ENCODE measurements around the gene POU2AF3. TPM values are rescaled to one million over a fixed set of nuclear protein-coding genes. Genes with fewer than 3 reads are reported as not detected.

The POU2AF3 gene
- total and polyA plus RNA-seq, 2 of the 4 experiments (the other 2 are of a cell fraction): 0.17 TPM; not detected in 1

DNA sequence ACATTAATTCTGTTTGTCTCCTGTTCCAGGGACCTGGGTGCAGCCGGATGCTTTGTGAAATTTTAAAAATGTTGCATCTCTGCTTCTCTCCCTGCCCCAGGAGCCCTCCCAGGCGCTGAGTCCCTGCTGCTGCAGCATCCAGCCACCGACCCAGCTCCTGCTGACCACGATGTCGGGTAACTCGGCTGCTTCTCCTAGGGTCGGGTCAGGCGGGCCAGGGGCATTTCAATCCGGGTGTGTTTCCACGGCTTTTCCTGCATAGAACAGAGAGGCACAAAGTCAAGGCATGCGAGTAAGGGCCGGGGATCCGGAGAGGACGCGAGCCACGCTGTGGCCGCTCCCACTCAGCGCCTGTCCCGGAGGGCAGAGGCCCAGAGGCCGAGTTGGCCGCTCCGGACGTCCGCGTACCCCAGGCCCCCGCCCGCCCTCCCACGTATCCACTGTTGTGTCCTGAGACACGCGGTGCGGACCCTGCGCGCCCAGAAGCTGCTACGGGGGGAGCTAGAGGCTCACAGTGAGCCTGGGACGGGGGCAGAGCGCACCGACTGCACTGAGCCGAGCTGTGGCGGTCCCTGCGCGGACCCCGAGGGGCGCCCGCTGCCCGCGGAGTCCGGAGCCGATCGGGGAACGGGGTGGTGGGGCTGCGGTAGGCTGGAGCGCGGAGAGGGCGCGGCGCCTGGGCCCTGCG lies at the start of gene POU2AF3 (continued):
- TF ChIP-seq RFX5 (IDR thresholded peaks at IDR 0.05; ENCODE audit: low read depth, low read length) (no peak), CHD1 (IDR thresholded peaks at IDR 0.05; ENCODE audit: low read depth, low read length) (no peak), MAFK (IDR thresholded peaks at IDR 0.05; ENCODE audit: low read depth, low read length) (no peak)

DNA sequence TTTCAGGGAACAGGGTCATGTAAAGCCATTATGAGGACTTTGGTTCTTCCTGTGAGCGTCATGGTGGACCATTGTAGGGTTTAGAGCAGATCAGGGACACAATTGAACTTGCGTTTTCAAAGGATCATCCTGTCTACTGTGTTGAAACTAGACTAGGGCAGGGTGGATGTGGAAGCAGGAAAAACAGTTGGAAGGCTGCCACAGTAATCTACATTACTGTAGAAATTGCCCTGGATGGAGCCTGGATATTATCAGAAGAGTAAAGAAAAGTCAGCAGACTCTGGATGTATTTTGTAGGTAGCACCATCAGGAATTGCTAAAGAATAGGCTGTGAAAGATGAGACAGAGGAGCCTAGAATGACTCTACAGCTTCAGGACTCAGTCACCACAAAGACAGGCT lies 47.4 kb upstream of the POU2AF3 start:
- Histone ChIP-seq H3K56ac (ENCODE audit: extremely low read depth, insufficient read depth, low read length) (no peak overlapping the region), H3K4me1 (ENCODE audit: control insufficient read depth, insufficient read depth, low read length) (no peaks in the 10 kb centered on the region), H3K9me1 (ENCODE audit: insufficient read depth, low read length) (no peaks in the 10 kb centered on the region), H2BK20ac (ENCODE audit: low read depth, low read length) (no peak overlapping the region), H4K20me1 (ENCODE audit: insufficient read depth, low read length) (no peaks in the 10 kb centered on the region), H2AK9ac (replicated peaks; ENCODE audit: low read depth, low read length, poor library complexity) (no peak overlapping the region), H4K91ac (ENCODE audit: insufficient read depth, low read depth, low read length) (no peak overlapping the region), H3K4me2 (ENCODE audit: low read depth, low read length) (no peak overlapping the region), H3K23ac (ENCODE audit: low read depth, low read length) (no peak overlapping the region), H3K79me1 (ENCODE audit: low read depth in 1 of 2, low read length in 2 of 2) (no peaks in the 10 kb centered on the region), H3K4ac (ENCODE audit: low read depth, low read length) (no peak overlapping the region), H3K36me3 (ENCODE audit: control insufficient read depth, insufficient read depth, low read length) (no peaks in the 10 kb centered on the region), H3K27ac (ENCODE audit: insufficient read depth, low read length) (no peak overlapping the region), H3K27me3 (ENCODE audit: control insufficient read depth, insufficient read depth, low read length) (peaks cover 42% of the 10 kb centered on the region), H2AK5ac (ENCODE audit: low read depth, low read length) (no peak overlapping the region), H3K4me3 (ENCODE audit: insufficient read depth, low read depth, low read length) (no peak overlapping the region), H3K18ac (ENCODE audit: low read depth, low read length) (no peak overlapping the region), H2BK5ac (ENCODE audit: low read depth, low read length, poor library complexity, severe bottlenecking) (no peak overlapping the region), H2BK120ac (ENCODE audit: low read depth, low read length) (no peak overlapping the region), H4K8ac (ENCODE audit: low read depth in 2 of 2, low read length in 2 of 2) (no peak overlapping the region), H2BK15ac (ENCODE audit: low read depth, low read length) (no peak overlapping the region), H3K9ac (ENCODE audit: low read depth, low read length) (no peak overlapping the region), H4K5ac (ENCODE audit: low read depth, low read length) (no peak overlapping the region), H2AFZ (replicated peaks; ENCODE audit: low read length, poor library complexity) (no peak overlapping the region), H3K14ac (replicated peaks; ENCODE audit: low read depth, low read length) (no peak overlapping the region), H3K9me3 (ENCODE audit: control insufficient read depth, insufficient read depth, low read length) (no peaks in the 10 kb centered on the region)
- dilution Hi-C loops (cut with HindIII; ENCODE audit: low sequenced_read_pairs, unreplicated experiment) (no loop called here), intact Hi-C loops (cut with micrococcal nuclease) (no loop called here), in situ Hi-C loops (cut with MboI; ENCODE audit: low sequenced_read_pairs) (no loop called here)
- no peak for DNase-seq
- WGBS, 2 experiments (ENCODE audit: extremely low coverage in 2 of 2, insufficient read length in 1 of 2): no CpG with 5 or more reads among the region's 2 CpGs
- CTCF ChIA-PET: no interaction called here
- no TSS peak for BruUV-seq (replicated peaks)
- POLR2A ChIA-PET (ENCODE audit: unreplicated experiment): no interaction called here
- ATAC-seq (ENCODE audit: low read depth): no peak
- TF ChIP-seq FOS (IDR thresholded peaks at IDR 0.05; ENCODE audit: low read depth, low read length) (no peak), BHLHE40 (IDR thresholded peaks at IDR 0.05; ENCODE audit: low read depth, low read length) (no peak), RFX5 (IDR thresholded peaks at IDR 0.05; ENCODE audit: low read depth, low read length) (no peak), SMC3 (IDR thresholded peaks at IDR 0.05; ENCODE audit: low read depth, low read length) (no peak), RAD21 (IDR thresholded peaks at IDR 0.05; ENCODE audit: low read length) (no peak), MAZ (IDR thresholded peaks at IDR 0.05; ENCODE audit: borderline replicate concordance, low read depth, low read length) (no peak), RCOR1 (IDR thresholded peaks at IDR 0.05; ENCODE audit: insufficient replicate concordance, low read length) (no peak), CEBPB (IDR thresholded peaks at IDR 0.05; ENCODE audit: low read depth, low read length) (no peak), NFE2L2 (IDR thresholded peaks at IDR 0.05; ENCODE audit: low read depth, low read length) (no peak), POLR2A (IDR thresholded peaks at IDR 0.05; ENCODE audit: low read depth, low read length) (no peak)
- TF ChIP-seq, protein P1, sequence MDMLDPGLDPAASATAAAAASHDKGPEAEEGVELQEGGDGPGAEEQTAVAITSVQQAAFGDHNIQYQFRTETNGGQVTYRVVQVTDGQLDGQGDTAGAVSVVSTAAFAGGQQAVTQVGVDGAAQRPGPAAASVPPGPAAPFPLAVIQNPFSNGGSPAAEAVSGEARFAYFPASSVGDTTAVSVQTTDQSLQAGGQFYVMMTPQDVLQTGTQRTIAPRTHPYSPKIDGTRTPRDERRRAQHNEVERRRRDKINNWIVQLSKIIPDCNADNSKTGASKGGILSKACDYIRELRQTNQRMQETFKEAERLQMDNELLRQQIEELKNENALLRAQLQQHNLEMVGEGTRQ (IDR thresholded peaks at IDR 0.05; ENCODE audit: low read depth, low read length): no peak
- TF ChIP-seq, protein P2, sequence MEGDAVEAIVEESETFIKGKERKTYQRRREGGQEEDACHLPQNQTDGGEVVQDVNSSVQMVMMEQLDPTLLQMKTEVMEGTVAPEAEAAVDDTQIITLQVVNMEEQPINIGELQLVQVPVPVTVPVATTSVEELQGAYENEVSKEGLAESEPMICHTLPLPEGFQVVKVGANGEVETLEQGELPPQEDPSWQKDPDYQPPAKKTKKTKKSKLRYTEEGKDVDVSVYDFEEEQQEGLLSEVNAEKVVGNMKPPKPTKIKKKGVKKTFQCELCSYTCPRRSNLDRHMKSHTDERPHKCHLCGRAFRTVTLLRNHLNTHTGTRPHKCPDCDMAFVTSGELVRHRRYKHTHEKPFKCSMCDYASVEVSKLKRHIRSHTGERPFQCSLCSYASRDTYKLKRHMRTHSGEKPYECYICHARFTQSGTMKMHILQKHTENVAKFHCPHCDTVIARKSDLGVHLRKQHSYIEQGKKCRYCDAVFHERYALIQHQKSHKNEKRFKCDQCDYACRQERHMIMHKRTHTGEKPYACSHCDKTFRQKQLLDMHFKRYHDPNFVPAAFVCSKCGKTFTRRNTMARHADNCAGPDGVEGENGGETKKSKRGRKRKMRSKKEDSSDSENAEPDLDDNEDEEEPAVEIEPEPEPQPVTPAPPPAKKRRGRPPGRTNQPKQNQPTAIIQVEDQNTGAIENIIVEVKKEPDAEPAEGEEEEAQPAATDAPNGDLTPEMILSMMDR (conservative IDR thresholded peaks at IDR 0.05; ENCODE audit: low read depth, low read length): no peak

Data from IMR-90 (cell line).